ENCODE results near the gene PCAT6.

DNA sequence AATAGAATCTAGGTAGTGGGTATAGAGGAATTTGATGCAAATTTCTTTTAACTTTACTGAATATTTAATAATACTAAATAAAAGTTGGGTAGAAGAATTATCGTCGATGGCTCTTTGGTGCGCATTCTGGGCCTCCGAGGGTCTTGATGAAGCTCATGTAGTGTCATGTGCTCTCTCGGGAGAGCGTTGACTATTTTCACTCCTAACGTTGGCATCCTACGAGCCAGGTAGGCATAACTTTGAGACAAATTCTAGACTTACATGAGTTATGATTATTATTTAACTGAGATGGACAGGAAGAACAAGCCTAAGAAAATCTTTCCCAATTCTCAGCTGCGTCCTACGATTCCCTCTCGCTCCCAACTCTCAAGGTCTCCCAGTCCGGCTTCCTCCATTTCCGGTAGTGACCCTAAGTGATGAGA, 550 bp upstream of the PCAT6 start:
- TF ChIP-seq, protein P1, sequence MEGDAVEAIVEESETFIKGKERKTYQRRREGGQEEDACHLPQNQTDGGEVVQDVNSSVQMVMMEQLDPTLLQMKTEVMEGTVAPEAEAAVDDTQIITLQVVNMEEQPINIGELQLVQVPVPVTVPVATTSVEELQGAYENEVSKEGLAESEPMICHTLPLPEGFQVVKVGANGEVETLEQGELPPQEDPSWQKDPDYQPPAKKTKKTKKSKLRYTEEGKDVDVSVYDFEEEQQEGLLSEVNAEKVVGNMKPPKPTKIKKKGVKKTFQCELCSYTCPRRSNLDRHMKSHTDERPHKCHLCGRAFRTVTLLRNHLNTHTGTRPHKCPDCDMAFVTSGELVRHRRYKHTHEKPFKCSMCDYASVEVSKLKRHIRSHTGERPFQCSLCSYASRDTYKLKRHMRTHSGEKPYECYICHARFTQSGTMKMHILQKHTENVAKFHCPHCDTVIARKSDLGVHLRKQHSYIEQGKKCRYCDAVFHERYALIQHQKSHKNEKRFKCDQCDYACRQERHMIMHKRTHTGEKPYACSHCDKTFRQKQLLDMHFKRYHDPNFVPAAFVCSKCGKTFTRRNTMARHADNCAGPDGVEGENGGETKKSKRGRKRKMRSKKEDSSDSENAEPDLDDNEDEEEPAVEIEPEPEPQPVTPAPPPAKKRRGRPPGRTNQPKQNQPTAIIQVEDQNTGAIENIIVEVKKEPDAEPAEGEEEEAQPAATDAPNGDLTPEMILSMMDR (IDR thresholded peaks at IDR 0.05; ENCODE audit: extremely low read depth in 1 of 2, insufficient read depth in 1 of 2, low read depth in 1 of 2, low read length in 2 of 2), result no peak
- no peak for TF ChIP-seq EZH2 (IDR thresholded peaks at IDR 0.05; ENCODE audit: borderline replicate concordance, low read depth, low read length, severe bottlenecking)
- TF ChIP-seq GATA2 (IDR thresholded peaks at IDR 0.05; ENCODE audit: insufficient read depth, insufficient read length, low read depth, low read length), result no peak
